Kidney glomerular epithelial cell (primary cell): Measurements from ENCODE around the gene ZNF205.
A peak's percentile ranks its signal among the peaks of the same experiment; 100 is the strongest.
"Not testable (repeated sequence)": the region's sequence is repeated elsewhere in the genome, so short reads cannot be mapped to it uniquely, and the experiment has no call there.

Source experiments
- DNase-seq: peaks from one replicate; lab custom pipeline; 2025; lab: John Stamatoyannopoulos, UW

The ZNF205 gene

GRCh38 chr16:3112058-3112880, at the start of gene ZNF205:
Gene ZNF205, plus strand, starts transcription at chr16:3112586. Its CDS starts 845 bp downstream, at chr16:3113431.
- peak; percentile 51 for DNase-seq

- DNase-seq: no peak
Observed at GRCh38 chr16:3063625-3064386, 48.6 kb upstream of the ZNF205 start.

GRCh38 chr16:3065069-3065741, 47.2 kb upstream of the ZNF205 start, which contains the start of gene IL32:
Gene IL32, plus strand, starts transcription at chr16:3065640. Its CDS starts 172 bp downstream, at chr16:3065812.
- peak; percentile 83 for DNase-seq

GRCh38 chr16:3065742-3066439, 46.5 kb upstream of the ZNF205 start:
- DNase-seq: no peak

- DNase-seq: no peak
Observed at GRCh38 chr16:3066440-3066748, 46.0 kb upstream of the ZNF205 start.

GRCh38 chr16:3068487-3068886, 43.9 kb upstream of the ZNF205 start:
- DNase-seq: no peak

GRCh38 chr16:3069146-3069545, 43.2 kb upstream of the ZNF205 start:
- DNase-seq: not testable (repeated sequence)

GRCh38 chr16:3070608-3071111, 41.7 kb upstream of the ZNF205 start:
- DNase-seq: no peak

- DNase-seq: no peak
Observed at GRCh38 chr16:3071655-3072054, 40.7 kb upstream of the ZNF205 start.

GRCh38 chr16:3072148-3072547, 40.2 kb upstream of the ZNF205 start:
- not testable (repeated sequence) for DNase-seq

GRCh38 chr16:3072576-3073263, 39.7 kb upstream of the ZNF205 start:
- DNase-seq: not testable (repeated sequence)

GRCh38 chr16:3073448-3073847, 38.9 kb upstream of the ZNF205 start:
- no peak for DNase-seq

GRCh38 chr16:3074860-3075522, 37.4 kb upstream of the ZNF205 start:
- no peak for DNase-seq

GRCh38 chr16:3075523-3075915, 36.9 kb upstream of the ZNF205 start:
- no peak for DNase-seq

- DNase-seq: not testable (repeated sequence)
Observed at GRCh38 chr16:3075946-3076345, 36.4 kb upstream of the ZNF205 start.

GRCh38 chr16:3076577-3076976, 35.8 kb upstream of the ZNF205 start:
- DNase-seq: no peak

- no peak for DNase-seq
Observed at GRCh38 chr16:3080024-3080423, 32.4 kb upstream of the ZNF205 start.

- not testable (repeated sequence) for DNase-seq
Observed at GRCh38 chr16:3081957-3082356, 30.4 kb upstream of the ZNF205 start.

- not testable (repeated sequence) for DNase-seq
Observed at GRCh38 chr16:3083408-3083807, 29.0 kb upstream of the ZNF205 start.

GRCh38 chr16:3084491-3084890, 27.9 kb upstream of the ZNF205 start:
- no peak for DNase-seq
